Mesenchymal stem cell (in vitro differentiated cells and primary cell): ENCODE results near the gene CA5A.
"Not testable (repeated sequence)": the region's sequence is repeated elsewhere in the genome, so short reads cannot be mapped to it uniquely, and the experiment has no call there.

ENCODE experiments used
- DNase-seq: peaks from one replicate; pipeline ENCODE4 v3.0.0-alpha.2; 2013
- H2AFZ ChIP-seq: one replicate; pipeline ENCODE4 v1.6.1; 2013; ENCODE audit warnings: low read depth, mild to moderate bottlenecking, control low read depth, inconsistent platforms, low read length, moderate library complexity
- H2AK5ac ChIP-seq: 2 replicates; pipeline ENCODE4 v1.6.1; 2013; ENCODE audit warnings: low read length, moderate library complexity, mild to moderate bottlenecking, inconsistent platforms; ENCODE audit not compliant: severe bottlenecking
- H2BK120ac ChIP-seq: one replicate; pipeline ENCODE4 v1.6.1; 2013; ENCODE audit warnings: low read depth, mild to moderate bottlenecking, inconsistent platforms, low read length, moderate library complexity
- H2BK12ac ChIP-seq, 2 experiments: one replicate each; pipeline ENCODE4 v1.6.1; 2013; ENCODE audit warnings: inconsistent platforms in 2 of 2, low read length in 2 of 2, mild to moderate bottlenecking in 2 of 2, moderate library complexity in 2 of 2, control low read depth in 1 of 2
- H2BK15ac ChIP-seq: one replicate; pipeline ENCODE4 v1.6.1; 2013; ENCODE audit warnings: mild to moderate bottlenecking, low read depth, inconsistent platforms; ENCODE audit not compliant: poor library complexity, severe bottlenecking
- H2BK5ac ChIP-seq: 2 replicates; pipeline ENCODE4 v1.6.1; 2013; ENCODE audit warnings: low read depth, mild to moderate bottlenecking, low read length, control low read depth, inconsistent platforms; ENCODE audit not compliant: poor library complexity, severe bottlenecking
- H3K14ac ChIP-seq, 2 experiments: one replicate each; pipeline ENCODE4 v1.6.1; 2013; ENCODE audit warnings: inconsistent platforms in 2 of 2, low read length in 2 of 2, control low read depth in 1 of 2, mild to moderate bottlenecking in 1 of 2, moderate library complexity in 1 of 2
- H3K18ac ChIP-seq, 2 experiments: one replicate each; pipeline ENCODE4 v1.6.1; 2013; ENCODE audit warnings: inconsistent platforms in 2 of 2, low read length in 2 of 2, control low read depth in 1 of 2, low read depth in 1 of 2, mild to moderate bottlenecking in 1 of 2
- H3K23ac ChIP-seq, 2 experiments: one replicate each; pipeline ENCODE4 v1.6.1; 2013; ENCODE audit warnings: inconsistent platforms in 2 of 2, low read length in 2 of 2, mild to moderate bottlenecking in 2 of 2, moderate library complexity in 2 of 2, control low read depth in 1 of 2
- H3K27ac ChIP-seq: 2 replicates; pipeline ENCODE4 v1.5.1; 2013; ENCODE audit warnings: mild to moderate bottlenecking, moderate library complexity, low read length, control low read depth, inconsistent platforms; ENCODE audit not compliant: poor library complexity, severe bottlenecking
- H3K27me3 ChIP-seq, 2 experiments: 2 replicates each; pipeline versions ENCODE4 v1.6.1 to v1.7.0; 2013; ENCODE audit warnings: low read length in 2 of 2, mild to moderate bottlenecking in 2 of 2, moderate library complexity in 2 of 2, control low read depth in 1 of 2, inconsistent platforms in 1 of 2; ENCODE audit not compliant: control insufficient read depth in 1 of 2, insufficient read depth in 1 of 2
- H3K36me3 ChIP-seq, 2 experiments: 2 replicates each; pipeline versions ENCODE4 v1.6.1 to v1.7.0; 2013; ENCODE audit warnings: low read length in 2 of 2, control low read depth in 1 of 2, inconsistent platforms in 1 of 2, low read depth in 1 of 2, mild to moderate bottlenecking in 1 of 2; ENCODE audit not compliant: insufficient read depth in 2 of 2, control insufficient read depth in 1 of 2
- H3K4ac ChIP-seq, 2 experiments: one replicate each; pipeline ENCODE4 v1.6.1; 2013; ENCODE audit warnings: inconsistent platforms in 2 of 2, low read length in 2 of 2, mild to moderate bottlenecking in 2 of 2, moderate library complexity in 2 of 2, control low read depth in 1 of 2, low read depth in 1 of 2
- H3K4me1 ChIP-seq: 2 replicates; pipeline ENCODE4 v1.6.1; 2013; ENCODE audit warnings: low read depth, low read length, control low read depth; ENCODE audit not compliant: control insufficient read depth, insufficient read depth
- H3K4me2 ChIP-seq: 2 replicates; pipeline ENCODE4 v1.6.1; 2013; ENCODE audit warnings: low read length, mild to moderate bottlenecking, inconsistent platforms; ENCODE audit not compliant: poor library complexity, severe bottlenecking
- H3K4me3 ChIP-seq, 2 experiments: 2 replicates each; pipeline versions ENCODE4 v1.5.1 to v1.7.0; 2013; ENCODE audit warnings: low read length in 2 of 2, mild to moderate bottlenecking in 2 of 2, control low read depth in 1 of 2, low read depth in 1 of 2; ENCODE audit not compliant: insufficient read depth in 1 of 2
- H3K79me1 ChIP-seq: replicated peaks from 2 replicates; pipeline ENCODE4 v1.6.1; 2013; ENCODE audit warnings: mild to moderate bottlenecking, control low read depth, low read length, inconsistent platforms; ENCODE audit not compliant: poor library complexity, severe bottlenecking
- H3K9ac ChIP-seq: 2 replicates; pipeline ENCODE4 v1.7.0; 2013; ENCODE audit warnings: mild to moderate bottlenecking, low read length, moderate library complexity
- H3K9me3 ChIP-seq: 2 replicates; pipeline ENCODE4 v1.7.0; 2013; ENCODE audit warnings: mild to moderate bottlenecking, low read length; ENCODE audit not compliant: control insufficient read depth
- H4K8ac ChIP-seq: one replicate; pipeline ENCODE4 v1.6.1; 2013; ENCODE audit warnings: inconsistent platforms, mild to moderate bottlenecking, low read length, moderate library complexity
- H4K91ac ChIP-seq: one replicate; pipeline ENCODE4 v1.6.1; 2013; ENCODE audit warnings: mild to moderate bottlenecking, low read length, inconsistent platforms
- WGBS: methylation state at CpG from one replicate; pipeline ENCODE4 v1.1.7; 2013; ENCODE audit warnings: mixed read lengths; 5-methylcytosine and 5-hydroxymethylcytosine counted together

Gene CA5A

DNA sequence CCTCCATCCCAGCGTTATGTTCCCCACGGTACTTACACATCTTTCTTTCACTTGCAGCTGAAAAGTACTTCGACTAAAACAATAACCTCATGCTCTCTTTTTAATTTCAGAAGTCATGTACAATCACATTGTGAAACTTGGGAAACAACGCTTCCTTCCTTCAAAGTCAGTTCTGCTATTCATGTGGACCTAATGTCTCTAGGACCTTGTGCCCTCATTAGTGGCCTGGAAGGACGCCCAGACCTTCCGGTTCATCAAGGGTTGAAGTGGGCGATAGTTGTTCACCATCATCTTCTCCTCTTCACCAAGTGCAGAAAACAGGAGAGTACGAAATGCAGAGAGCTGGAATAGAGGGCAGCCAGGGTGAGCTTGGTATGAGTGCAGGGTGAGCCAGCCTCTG is 48.4 kb downstream of the CA5A start:
- not testable (repeated sequence) for H3K4me2 ChIP-seq, H2AK5ac ChIP-seq, H3K27me3 ChIP-seq, H2BK15ac ChIP-seq, H3K14ac ChIP-seq, DNase-seq, H2BK12ac ChIP-seq, H2BK5ac ChIP-seq, H2AFZ ChIP-seq, H3K27ac ChIP-seq, H2BK120ac ChIP-seq, H3K36me3 ChIP-seq, H3K4ac ChIP-seq, H3K18ac ChIP-seq, H3K79me1 ChIP-seq, H4K8ac ChIP-seq, H3K9ac ChIP-seq, H3K9me3 ChIP-seq, H3K23ac ChIP-seq, H3K4me3 ChIP-seq, H4K91ac ChIP-seq, H3K4me1 ChIP-seq
- WGBS, result 91% methylated on average over 4 of the region's 8 CpGs

- not testable (repeated sequence) for DNase-seq, H2AK5ac ChIP-seq, H3K18ac ChIP-seq, H2BK12ac ChIP-seq, H3K9ac ChIP-seq, H3K4ac ChIP-seq, H3K4me3 ChIP-seq, H2BK15ac ChIP-seq, H3K4me2 ChIP-seq, H3K79me1 ChIP-seq, H3K9me3 ChIP-seq, H2BK5ac ChIP-seq, H3K36me3 ChIP-seq, H2AFZ ChIP-seq, H3K23ac ChIP-seq, H3K4me1 ChIP-seq, H4K8ac ChIP-seq, H3K14ac ChIP-seq, H3K27ac ChIP-seq, H4K91ac ChIP-seq, H2BK120ac ChIP-seq
- peaks cover 7 to 18% of the 10 kb centered on the region in 2 experiments for H3K27me3 ChIP-seq
- WGBS, result 73% methylated on average over 8 of the region's 8 CpGs
Measured at GRCh38 chr16:87885371-87885967, 50.9 kb downstream of the CA5A start.

GRCh38 chr16:87882436-87883019 is 53.8 kb downstream of the CA5A start:
- Histone ChIP-seq H4K91ac (no peak overlapping the region), H3K4ac (no peak overlapping the region), H3K4me1 (no peaks in the 10 kb centered on the region), H2AK5ac (no peak overlapping the region), H3K9me3 (no peaks in the 10 kb centered on the region), H3K36me3 (no peaks in the 10 kb centered on the region), H3K14ac (no peak overlapping the region), H3K79me1 (no peaks in the 10 kb centered on the region), H2AFZ (no peak overlapping the region), H3K27me3 (peaks cover 14 to 38% of the 10 kb centered on the region in 2 experiments), H3K4me3 (no peak overlapping the region), H3K27ac (no peak overlapping the region), H2BK15ac (no peak overlapping the region), H2BK120ac (no peak overlapping the region), H3K4me2 (no peak overlapping the region), H3K23ac (no peak overlapping the region), H3K9ac (no peak overlapping the region), H3K18ac (no peak overlapping the region), H2BK5ac (no peak overlapping the region), H4K8ac (no peak overlapping the region), H2BK12ac (no peak overlapping the region)
- no peak for DNase-seq
- WGBS, result 87% methylated on average over 22 of the region's 29 CpGs

DNA sequence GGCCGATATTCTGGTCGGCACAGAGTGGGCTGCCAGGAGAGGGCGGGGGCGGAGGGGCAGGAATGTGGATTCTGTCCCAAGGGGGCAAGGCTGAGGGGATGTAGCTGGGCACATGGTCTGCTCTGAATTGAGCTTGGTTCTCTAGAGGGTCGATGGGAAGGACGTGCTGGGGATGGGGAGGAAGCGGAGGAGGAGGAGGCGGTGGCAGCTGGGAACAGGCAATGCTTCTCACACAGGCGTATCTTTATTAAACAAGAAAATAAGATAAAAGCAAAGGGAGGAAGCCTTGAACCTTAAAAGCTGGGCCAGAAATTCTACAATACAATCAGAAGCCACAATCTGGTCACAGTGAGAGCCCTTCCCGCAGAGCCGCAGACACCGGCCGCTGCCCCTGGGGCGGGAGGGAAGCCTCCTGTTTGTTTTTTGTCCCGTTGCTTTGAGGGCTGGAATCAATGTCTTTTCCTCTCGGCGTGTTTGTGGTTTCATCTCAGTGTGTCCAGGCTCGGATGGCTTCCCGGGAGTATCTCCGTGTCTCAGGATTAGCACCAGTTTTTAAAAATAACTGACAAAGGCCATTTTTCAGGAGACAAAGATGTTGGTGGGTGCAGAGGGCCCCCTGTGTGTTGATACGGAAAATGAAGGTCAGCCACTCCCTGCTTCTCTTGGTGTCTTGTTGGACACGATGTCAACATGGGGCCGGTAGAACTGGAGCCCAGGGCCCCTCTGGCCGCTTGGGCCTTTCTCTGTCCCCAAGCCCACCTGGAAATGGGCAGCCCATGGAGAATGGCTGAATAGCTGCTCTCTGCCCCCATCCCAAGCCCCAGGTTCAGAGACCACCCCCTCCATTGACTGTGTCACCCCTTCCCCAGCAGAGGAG is 54.8 kb downstream of the CA5A start:
- H3K9me3 ChIP-seq, result no peaks in the 10 kb centered on the region
- no peak overlapping the region for H4K91ac ChIP-seq
- WGBS, result 74% methylated on average over 21 of the region's 24 CpGs
- no peak overlapping the region for H3K14ac ChIP-seq
- H3K4ac ChIP-seq, result no peak overlapping the region
- no peak overlapping the region for H3K27ac ChIP-seq
- peaks cover 15 to 41% of the 10 kb centered on the region in 2 experiments for H3K27me3 ChIP-seq
- H3K36me3 ChIP-seq, result no peaks in the 10 kb centered on the region
- H3K4me1 ChIP-seq, result no peaks in the 10 kb centered on the region
- H3K18ac ChIP-seq, result no peak overlapping the region
- no peak overlapping the region for H2BK5ac ChIP-seq
- H2BK12ac ChIP-seq, result no peak overlapping the region
- no peak overlapping the region for H3K23ac ChIP-seq
- H2AK5ac ChIP-seq, result no peak overlapping the region
- H2BK120ac ChIP-seq, result no peak overlapping the region
- DNase-seq, result no peak
- no peak overlapping the region for H2BK15ac ChIP-seq
- no peak overlapping the region for H4K8ac ChIP-seq
- no peak overlapping the region for H2AFZ ChIP-seq
- H3K79me1 ChIP-seq, result no peaks in the 10 kb centered on the region
- no peak overlapping the region for H3K9ac ChIP-seq
- no peak overlapping the region for H3K4me2 ChIP-seq
- no peak overlapping the region for H3K4me3 ChIP-seq
